ENCODE results near the gene LGR6. TPM values are rescaled to one million over a fixed set of nuclear protein-coding genes. Genes with fewer than 3 reads are reported as not detected.

The LGR6 gene
- total RNA-seq, 3 donors from 2014 or later: 2.6 to 11.3 TPM; not detected in 1

DNA sequence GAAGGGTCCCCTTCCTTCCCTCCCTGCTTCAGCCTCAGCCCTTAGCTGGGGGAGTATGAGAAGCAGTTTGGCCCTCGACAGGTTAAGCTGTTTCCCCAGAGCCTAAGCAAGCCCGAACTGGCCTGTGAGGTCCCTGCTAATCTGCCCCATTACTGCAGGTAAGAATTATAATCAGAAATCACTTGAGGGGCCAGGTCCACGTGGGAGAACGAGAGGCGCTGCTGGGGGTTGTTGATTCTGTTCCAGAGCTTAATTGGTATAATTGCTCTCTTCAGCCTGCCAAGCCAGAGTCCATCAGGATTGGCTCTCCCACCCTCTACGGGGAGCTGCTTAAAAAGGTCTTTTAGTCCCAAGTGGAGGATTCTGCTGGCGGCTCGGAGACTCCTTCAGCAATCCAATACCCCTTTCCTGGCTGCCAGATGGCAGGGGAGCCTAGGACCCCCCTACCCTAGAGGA is 77.3 kb downstream of the LGR6 start:
- intact Hi-C loops (cut with DNase I; ENCODE audit: low total_unique reads): no loop called here
- peak in 1 of 2 donors; percentile 16 for DNase-seq (ENCODE audit: low spot score in 2 of 2)

DNA sequence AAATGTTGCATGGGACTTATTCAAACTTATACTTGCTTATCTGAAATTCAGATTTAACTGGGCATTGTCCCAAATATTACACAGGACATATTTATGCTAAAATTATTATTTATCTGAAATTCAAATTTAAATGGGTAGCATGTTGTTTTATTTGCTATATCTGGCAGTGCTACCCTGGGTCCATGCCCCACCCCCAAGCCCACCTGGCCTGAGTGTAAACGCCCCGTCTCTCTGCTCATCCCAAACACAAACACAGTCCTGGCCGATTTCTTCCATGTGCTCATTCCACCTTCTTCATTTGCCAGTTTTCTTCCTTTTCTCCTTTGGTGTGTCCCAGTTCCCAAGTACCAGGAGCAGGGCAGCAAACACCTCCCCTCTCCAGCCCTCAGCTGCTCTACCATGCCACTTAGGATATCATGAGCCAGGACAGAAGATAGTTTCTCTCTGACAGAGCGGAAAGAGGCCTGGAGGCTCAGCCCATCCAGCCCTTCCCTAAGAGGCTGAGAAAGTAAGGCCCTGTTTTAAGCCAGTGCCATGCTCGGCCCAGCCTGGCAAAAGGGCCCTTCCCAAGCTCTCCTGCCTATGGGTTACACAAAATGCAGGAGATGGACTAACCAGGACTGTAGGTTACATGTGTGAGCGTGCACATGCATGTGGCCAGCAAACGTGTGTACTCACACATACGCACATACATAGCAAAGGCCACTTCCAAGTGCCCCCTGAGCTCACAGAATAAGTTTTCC is 78.7 kb downstream of the LGR6 start:
- Histone ChIP-seq H3K4me1 (no peaks in the 10 kb centered on the region), H3K27ac (no peak overlapping the region), H3K36me3 (no peaks in the 10 kb centered on the region), H3K27me3 (no peaks in the 10 kb centered on the region), H3K9me3 (no peaks in the 10 kb centered on the region), H3K4me3 (no peak overlapping the region)
- intact Hi-C loops (cut with DNase I; ENCODE audit: low total_unique reads): no loop called here
- no peak for DNase-seq (ENCODE audit: low spot score in 2 of 2)
- TF ChIP-seq POLR2A (IDR thresholded peaks at IDR 0.05): no peak
- TF ChIP-seq POLR2AphosphoS5 (IDR thresholded peaks at IDR 0.05): no peak
- TF ChIP-seq, protein P1, sequence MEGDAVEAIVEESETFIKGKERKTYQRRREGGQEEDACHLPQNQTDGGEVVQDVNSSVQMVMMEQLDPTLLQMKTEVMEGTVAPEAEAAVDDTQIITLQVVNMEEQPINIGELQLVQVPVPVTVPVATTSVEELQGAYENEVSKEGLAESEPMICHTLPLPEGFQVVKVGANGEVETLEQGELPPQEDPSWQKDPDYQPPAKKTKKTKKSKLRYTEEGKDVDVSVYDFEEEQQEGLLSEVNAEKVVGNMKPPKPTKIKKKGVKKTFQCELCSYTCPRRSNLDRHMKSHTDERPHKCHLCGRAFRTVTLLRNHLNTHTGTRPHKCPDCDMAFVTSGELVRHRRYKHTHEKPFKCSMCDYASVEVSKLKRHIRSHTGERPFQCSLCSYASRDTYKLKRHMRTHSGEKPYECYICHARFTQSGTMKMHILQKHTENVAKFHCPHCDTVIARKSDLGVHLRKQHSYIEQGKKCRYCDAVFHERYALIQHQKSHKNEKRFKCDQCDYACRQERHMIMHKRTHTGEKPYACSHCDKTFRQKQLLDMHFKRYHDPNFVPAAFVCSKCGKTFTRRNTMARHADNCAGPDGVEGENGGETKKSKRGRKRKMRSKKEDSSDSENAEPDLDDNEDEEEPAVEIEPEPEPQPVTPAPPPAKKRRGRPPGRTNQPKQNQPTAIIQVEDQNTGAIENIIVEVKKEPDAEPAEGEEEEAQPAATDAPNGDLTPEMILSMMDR (IDR thresholded peaks at IDR 0.05): no peak

More for the DNA sequence above, 77.3 kb downstream of the LGR6 start:
- H3K36me3 ChIP-seq: no peaks in the 10 kb centered on the region
- H3K4me3 ChIP-seq: no peak overlapping the region
- H3K27ac ChIP-seq: no peak overlapping the region
- H3K4me1 ChIP-seq: no peaks in the 10 kb centered on the region
- H3K27me3 ChIP-seq: no peaks in the 10 kb centered on the region
- no peaks in the 10 kb centered on the region for H3K9me3 ChIP-seq
- TF ChIP-seq POLR2AphosphoS5 (IDR thresholded peaks at IDR 0.05): no peak

DNA sequence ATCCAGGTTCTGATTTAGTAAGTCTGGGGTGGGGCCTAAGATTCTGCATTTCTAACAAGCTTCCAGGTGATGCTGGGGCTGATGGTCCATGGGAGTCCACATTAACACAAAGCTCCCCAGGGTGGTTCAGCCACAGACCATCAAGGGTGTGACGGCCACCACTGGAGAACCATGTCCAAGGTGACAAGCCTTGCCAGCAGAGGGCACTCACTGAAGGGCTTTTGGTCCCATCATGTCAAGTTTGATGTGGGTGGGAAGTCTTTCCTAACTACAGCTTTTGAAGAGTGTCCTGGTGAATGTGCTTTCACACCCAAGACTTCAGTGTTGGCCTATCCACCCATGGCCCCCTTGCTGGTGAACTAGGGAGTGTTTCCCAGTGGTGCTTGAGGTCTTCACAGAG is 81.0 kb downstream of the LGR6 start:
- no peak overlapping the region for H3K27ac ChIP-seq
- H3K4me3 ChIP-seq: no peak overlapping the region
- intact Hi-C loops (cut with DNase I; ENCODE audit: low total_unique reads): no loop called here
- no peaks in the 10 kb centered on the region for H3K9me3 ChIP-seq
- H3K36me3 ChIP-seq: no peaks in the 10 kb centered on the region
- no peaks in the 10 kb centered on the region for H3K4me1 ChIP-seq
- no peak for DNase-seq (ENCODE audit: low spot score in 2 of 2)
- no peak for TF ChIP-seq POLR2A (IDR thresholded peaks at IDR 0.05)
- no peak for TF ChIP-seq POLR2AphosphoS5 (IDR thresholded peaks at IDR 0.05)
- TF ChIP-seq, protein P1 (IDR thresholded peaks at IDR 0.05): no peak
- H3K27me3 ChIP-seq: no peaks in the 10 kb centered on the region

DNA sequence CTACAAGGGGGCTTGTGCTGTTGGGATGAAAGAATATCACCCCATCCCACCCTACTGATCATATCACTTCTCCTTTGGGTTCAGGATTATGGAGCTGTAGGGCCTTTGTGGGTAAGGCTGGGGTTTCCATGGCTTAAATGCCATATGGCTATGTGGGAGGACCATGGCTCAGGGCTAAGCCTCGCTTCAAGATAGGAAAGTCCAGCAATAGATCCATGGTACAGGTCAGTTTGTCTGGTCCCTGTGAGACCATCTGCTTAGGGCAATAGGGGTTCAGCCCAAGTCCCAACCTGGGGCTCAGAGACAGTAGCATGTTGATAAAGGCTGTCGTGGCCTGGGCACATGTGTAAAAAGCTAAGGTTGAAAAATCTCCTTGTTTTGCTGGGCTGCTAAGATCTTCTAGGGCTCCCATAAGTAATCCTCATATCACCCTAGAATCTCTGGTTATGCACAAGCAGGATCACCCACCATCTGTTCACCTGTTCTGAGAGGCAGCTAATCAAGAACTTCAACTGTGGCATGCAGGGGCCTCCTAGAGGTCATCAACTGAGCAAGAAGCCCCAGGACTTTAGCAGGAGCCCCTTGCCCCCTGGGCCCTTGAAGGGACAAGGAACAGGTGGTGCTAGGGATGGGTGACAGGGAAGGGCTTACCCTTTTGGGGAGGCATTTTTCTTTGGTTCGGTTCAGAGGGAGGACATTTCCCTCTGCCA is 81.6 kb downstream of the LGR6 start:
- no peaks in the 10 kb centered on the region for H3K36me3 ChIP-seq
- no peaks in the 10 kb centered on the region for H3K4me1 ChIP-seq
- H3K4me3 ChIP-seq: no peak overlapping the region
- intact Hi-C loops (cut with DNase I; ENCODE audit: low total_unique reads): no loop called here
- no peak for DNase-seq (ENCODE audit: low spot score in 2 of 2)
- H3K9me3 ChIP-seq: no peaks in the 10 kb centered on the region
- H3K27me3 ChIP-seq: no peaks in the 10 kb centered on the region
- no peak overlapping the region for H3K27ac ChIP-seq
- TF ChIP-seq, protein P1 (IDR thresholded peaks at IDR 0.05): no peak
- TF ChIP-seq POLR2A (IDR thresholded peaks at IDR 0.05) (no peak), POLR2AphosphoS5 (IDR thresholded peaks at IDR 0.05) (no peak)

DNA sequence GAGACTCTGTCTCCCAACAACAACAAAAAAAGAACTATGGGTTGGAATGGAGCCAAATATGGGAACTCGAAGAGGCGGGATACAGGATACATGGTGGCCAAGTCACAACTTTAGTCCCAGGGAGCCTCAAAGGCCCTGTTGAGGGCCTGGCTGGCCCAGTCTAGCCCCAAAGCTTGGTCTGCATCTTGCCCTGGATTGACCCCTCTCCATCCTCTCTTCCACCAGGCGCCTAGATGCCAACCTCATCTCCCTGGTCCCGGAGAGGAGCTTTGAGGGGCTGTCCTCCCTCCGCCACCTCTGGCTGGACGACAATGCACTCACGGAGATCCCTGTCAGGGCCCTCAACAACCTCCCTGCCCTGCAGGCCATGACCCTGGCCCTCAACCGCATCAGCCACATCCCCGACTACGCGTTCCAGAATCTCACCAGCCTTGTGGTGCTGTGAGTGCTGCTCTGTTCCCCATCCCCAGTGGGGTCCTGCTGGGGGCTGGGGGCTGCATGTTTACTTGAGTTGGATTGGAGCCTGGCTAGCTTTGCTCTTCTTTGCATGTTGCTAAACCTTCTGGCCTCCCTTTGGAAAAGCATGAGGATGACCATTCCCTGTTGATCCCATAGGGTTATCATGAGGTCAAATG is 82.6 kb downstream of the LGR6 start:
- DNase-seq (ENCODE audit: low spot score in 2 of 2): peak in 1 of 2 donors; percentile 16
- intact Hi-C loops (cut with DNase I; ENCODE audit: low total_unique reads): loop anchor here (1.0 kb wide), 1 partner anchor 42 kb away; no protein-coding TSS in a partner anchor

More for the DNA sequence above, 82.6 kb downstream of the LGR6 start:
- H3K36me3 ChIP-seq: no peaks in the 10 kb centered on the region
- H3K4me1 ChIP-seq: no peaks in the 10 kb centered on the region
- H3K4me3 ChIP-seq: no peak overlapping the region
- TF ChIP-seq, protein P1 (IDR thresholded peaks at IDR 0.05): no peak
- TF ChIP-seq POLR2A (IDR thresholded peaks at IDR 0.05) (no peak), POLR2AphosphoS5 (IDR thresholded peaks at IDR 0.05) (no peak)
- no peaks in the 10 kb centered on the region for H3K9me3 ChIP-seq
- H3K27me3 ChIP-seq: no peaks in the 10 kb centered on the region
- H3K27ac ChIP-seq: no peak overlapping the region

All from breast epithelium (tissue), 4 donors.